ENCODE data around the gene PDE4B.
"Not testable (repeated sequence)": the region's sequence is repeated elsewhere in the genome, so short reads cannot be mapped to it uniquely, and the experiment has no call there.

Gene PDE4B

DNA sequence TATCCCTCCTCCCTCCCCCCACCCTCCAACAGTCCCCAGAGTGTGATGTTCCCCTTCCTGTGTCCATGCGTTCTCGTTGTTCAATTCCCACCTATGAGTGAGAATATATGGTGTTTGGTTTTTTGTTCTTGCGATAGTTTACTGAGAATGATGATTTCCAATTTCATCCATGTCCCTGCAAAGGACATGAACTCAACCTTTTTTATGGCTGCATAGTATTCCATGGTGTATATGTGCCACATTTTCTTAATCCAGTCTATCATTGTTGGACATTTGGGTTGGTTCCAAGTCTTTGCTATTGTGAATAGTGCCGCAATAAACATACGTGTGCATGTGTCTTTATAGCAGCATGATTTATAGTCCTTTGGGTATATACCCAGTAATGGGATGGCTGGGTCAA, 311.4 kb downstream of the PDE4B start:
- no CpG with 5 or more reads among the region's 5 CpGs for WGBS (ENCODE audit: insufficient coverage, insufficient read length)

DNA sequence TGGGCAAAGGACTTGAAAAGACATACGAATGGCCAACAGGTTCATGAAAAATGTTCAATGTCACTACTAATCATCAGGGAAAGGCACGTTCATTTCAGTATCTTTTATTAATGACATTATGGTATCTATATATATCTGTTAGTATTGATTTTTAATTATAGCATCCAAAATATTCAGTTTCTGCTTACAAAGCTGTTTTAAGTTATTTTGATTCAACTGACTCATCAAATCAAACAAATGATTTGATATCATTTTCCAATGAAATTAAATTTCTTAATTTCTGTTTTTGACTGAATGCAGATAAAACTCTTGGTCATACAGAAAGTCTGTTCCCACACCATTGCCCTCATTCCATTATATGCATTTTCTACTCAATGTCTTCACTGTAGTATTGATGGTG, 315.9 kb downstream of the PDE4B start:
- no peaks in the 10 kb centered on the region for H3K36me3 ChIP-seq (ENCODE audit: control insufficient read depth, insufficient read depth, low read length)
- H3K9me3 ChIP-seq (ENCODE audit: control insufficient read depth, insufficient read depth, low read length): no peaks in the 10 kb centered on the region
- no peak for DNase-seq (ENCODE audit: low read depth, low spot score)
- H3K4me1 ChIP-seq (ENCODE audit: control insufficient read depth, insufficient read depth, low read length): no peaks in the 10 kb centered on the region
- no peak overlapping the region for H3K27ac ChIP-seq (ENCODE audit: low read length)
- WGBS (ENCODE audit: insufficient coverage, insufficient read length): no CpG with 5 or more reads among the region's 2 CpGs
- no peak overlapping the region for H3K4me3 ChIP-seq (ENCODE audit: low read length)
- no peaks in the 10 kb centered on the region for H3K27me3 ChIP-seq (ENCODE audit: control insufficient read depth, insufficient read depth, low read length)

More for the DNA sequence above, 311.4 kb downstream of the PDE4B start:
- not testable (repeated sequence) for H3K27me3 ChIP-seq (ENCODE audit: control insufficient read depth, insufficient read depth, low read length); H3K4me3 ChIP-seq (ENCODE audit: low read length); H3K4me1 ChIP-seq (ENCODE audit: control insufficient read depth, insufficient read depth, low read length); DNase-seq (ENCODE audit: low read depth, low spot score); H3K27ac ChIP-seq (ENCODE audit: low read length); H3K9me3 ChIP-seq (ENCODE audit: control insufficient read depth, insufficient read depth, low read length); H3K36me3 ChIP-seq (ENCODE audit: control insufficient read depth, insufficient read depth, low read length)

DNA sequence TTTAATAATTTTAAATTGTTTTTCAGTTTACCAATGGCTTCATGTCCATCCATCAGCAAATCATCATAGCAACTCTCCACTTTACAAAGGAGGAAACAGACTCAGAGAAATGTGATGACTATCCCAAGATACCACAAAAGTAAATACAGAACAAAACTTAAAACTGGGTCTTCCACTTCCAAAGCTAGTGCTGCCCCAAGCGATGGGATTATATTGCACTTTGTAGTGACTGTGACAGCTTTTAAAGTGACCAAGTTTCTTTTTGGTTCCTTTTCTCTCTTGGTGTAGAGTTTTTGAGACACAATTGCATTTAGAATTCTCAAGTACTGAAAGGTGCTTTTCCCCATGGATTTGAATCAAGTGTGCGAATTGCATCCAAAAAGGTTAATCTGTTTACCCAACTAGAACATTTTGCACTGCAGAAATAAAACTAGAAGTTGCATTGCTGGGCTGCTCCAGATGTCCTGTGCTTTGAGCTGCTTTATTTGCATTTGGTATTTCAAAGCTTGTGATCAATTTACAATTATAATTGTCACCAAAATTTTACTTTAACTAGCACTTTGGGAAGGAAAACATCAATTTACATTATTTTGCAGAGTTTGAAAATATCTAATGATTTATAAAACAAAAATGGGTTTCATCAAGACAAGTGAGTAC, 320.2 kb downstream of the PDE4B start:
- Histone ChIP-seq H3K4me1 (ENCODE audit: control insufficient read depth, insufficient read depth, low read length) (no peaks in the 10 kb centered on the region), H3K4me3 (ENCODE audit: low read length) (no peak overlapping the region), H3K27ac (ENCODE audit: low read length) (no peak overlapping the region), H3K9me3 (ENCODE audit: control insufficient read depth, insufficient read depth, low read length) (no peaks in the 10 kb centered on the region), H3K27me3 (ENCODE audit: control insufficient read depth, insufficient read depth, low read length) (no peaks in the 10 kb centered on the region), H3K36me3 (ENCODE audit: control insufficient read depth, insufficient read depth, low read length) (no peaks in the 10 kb centered on the region)
- DNase-seq (ENCODE audit: low read depth, low spot score): no peak
- no CpG with 5 or more reads among the region's 2 CpGs for WGBS (ENCODE audit: insufficient coverage, insufficient read length)

DNA sequence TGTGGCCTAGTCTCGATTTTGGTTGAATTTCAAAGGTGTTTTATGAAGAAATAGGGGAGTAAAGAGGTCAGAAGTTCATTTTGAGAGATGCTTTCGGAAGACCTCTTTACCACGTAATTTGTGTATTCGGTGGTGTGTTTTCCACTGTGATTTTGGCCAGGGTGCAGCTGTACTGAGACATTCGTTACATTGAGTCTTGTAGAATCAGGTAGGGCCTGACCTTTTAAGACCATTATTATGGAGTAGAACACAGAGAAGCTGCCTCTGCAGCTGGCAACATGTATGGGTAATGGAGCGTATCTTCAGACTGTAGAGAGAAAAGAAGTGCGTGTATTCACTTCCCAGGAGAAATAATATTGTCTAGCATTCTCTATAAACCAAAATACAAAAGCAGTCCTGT, 326.5 kb downstream of the PDE4B start:
- Histone ChIP-seq H3K27ac (ENCODE audit: low read length) (no peak overlapping the region), H3K4me1 (ENCODE audit: control insufficient read depth, insufficient read depth, low read length) (no peaks in the 10 kb centered on the region), H3K4me3 (ENCODE audit: low read length) (no peak overlapping the region), H3K27me3 (ENCODE audit: control insufficient read depth, insufficient read depth, low read length) (no peaks in the 10 kb centered on the region), H3K9me3 (ENCODE audit: control insufficient read depth, insufficient read depth, low read length) (no peaks in the 10 kb centered on the region), H3K36me3 (ENCODE audit: control insufficient read depth, insufficient read depth, low read length) (no peaks in the 10 kb centered on the region)
- no CpG with 5 or more reads among the region's 7 CpGs for WGBS (ENCODE audit: insufficient coverage, insufficient read length)
- DNase-seq (ENCODE audit: low read depth, low spot score): no peak

DNA sequence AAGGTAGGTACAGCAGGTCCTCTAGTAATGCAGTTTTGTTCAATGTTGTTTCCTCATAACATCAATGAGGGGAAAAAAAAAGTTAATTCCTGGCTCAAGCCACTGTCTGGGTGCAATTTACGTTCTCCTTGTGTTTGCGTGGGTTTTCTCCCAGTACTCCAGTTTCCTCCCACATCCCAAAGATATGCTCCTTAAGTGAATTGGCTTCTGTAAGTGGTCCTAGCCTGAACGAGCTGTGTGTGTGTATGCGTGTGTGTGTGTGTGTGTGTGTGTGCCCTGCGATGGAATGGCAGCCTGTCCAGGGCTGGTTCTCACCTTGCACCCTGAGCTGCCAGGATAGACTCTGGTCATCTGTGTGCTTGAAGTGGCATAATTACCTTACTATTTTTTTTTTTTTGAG, 332.0 kb downstream of the PDE4B start:
- no peaks in the 10 kb centered on the region for H3K4me1 ChIP-seq (ENCODE audit: control insufficient read depth, insufficient read depth, low read length)
- H3K9me3 ChIP-seq (ENCODE audit: control insufficient read depth, insufficient read depth, low read length): no peaks in the 10 kb centered on the region
- H3K4me3 ChIP-seq (ENCODE audit: low read length): no peak overlapping the region
- H3K27ac ChIP-seq (ENCODE audit: low read length): no peak overlapping the region
- no peak for DNase-seq (ENCODE audit: low read depth, low spot score)
- H3K27me3 ChIP-seq (ENCODE audit: control insufficient read depth, insufficient read depth, low read length): no peaks in the 10 kb centered on the region
- no CpG with 5 or more reads among the region's 5 CpGs for WGBS (ENCODE audit: insufficient coverage, insufficient read length)
- no peaks in the 10 kb centered on the region for H3K36me3 ChIP-seq (ENCODE audit: control insufficient read depth, insufficient read depth, low read length)

DNA sequence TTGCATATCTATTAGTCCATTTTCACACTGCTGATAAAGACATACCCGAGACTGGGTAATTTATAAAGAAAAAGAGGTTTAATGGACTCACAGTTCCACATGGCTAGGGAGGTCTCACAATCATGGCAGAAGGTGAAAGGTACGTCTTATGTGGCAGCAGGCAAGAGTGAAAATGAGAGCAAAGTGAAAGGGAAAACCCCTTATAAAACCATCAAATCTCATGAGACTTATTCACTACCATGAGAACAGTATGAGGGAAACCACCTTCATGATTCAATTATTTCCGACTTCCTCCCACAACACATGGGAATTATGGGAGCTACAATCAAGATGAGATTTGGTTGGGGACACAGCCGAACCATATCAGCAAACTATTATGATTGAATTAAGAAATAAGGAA, 335.9 kb downstream of the PDE4B start:
- WGBS (ENCODE audit: insufficient coverage, insufficient read length): no CpG with 5 or more reads among the region's 4 CpGs
- not testable (repeated sequence) for DNase-seq (ENCODE audit: low read depth, low spot score); H3K4me1 ChIP-seq (ENCODE audit: control insufficient read depth, insufficient read depth, low read length); H3K36me3 ChIP-seq (ENCODE audit: control insufficient read depth, insufficient read depth, low read length); H3K9me3 ChIP-seq (ENCODE audit: control insufficient read depth, insufficient read depth, low read length); H3K27ac ChIP-seq (ENCODE audit: low read length); H3K27me3 ChIP-seq (ENCODE audit: control insufficient read depth, insufficient read depth, low read length); H3K4me3 ChIP-seq (ENCODE audit: low read length)

DNA sequence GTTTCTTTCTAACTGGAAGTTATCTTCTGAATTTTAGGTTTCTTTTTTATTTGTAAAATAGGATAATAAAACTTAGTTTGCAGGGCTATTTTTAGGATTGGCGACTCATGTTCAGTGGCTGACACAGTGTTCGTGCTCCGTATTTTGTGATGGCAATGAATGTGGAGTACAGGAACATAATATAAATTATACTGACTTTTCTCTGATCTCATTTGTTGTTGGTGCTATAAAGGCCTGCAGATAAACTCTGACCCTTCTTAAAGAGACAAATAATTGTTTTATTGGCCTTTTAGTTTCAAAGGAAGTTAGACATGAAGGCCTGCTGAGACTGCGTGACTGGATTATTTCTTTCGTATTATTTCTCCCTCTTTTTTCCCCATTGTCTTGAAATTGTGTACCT, 339.6 kb downstream of the PDE4B start:
- Histone ChIP-seq H3K4me3 (ENCODE audit: low read length) (no peak overlapping the region), H3K36me3 (ENCODE audit: control insufficient read depth, insufficient read depth, low read length) (no peaks in the 10 kb centered on the region), H3K9me3 (ENCODE audit: control insufficient read depth, insufficient read depth, low read length) (no peaks in the 10 kb centered on the region), H3K27me3 (ENCODE audit: control insufficient read depth, insufficient read depth, low read length) (no peaks in the 10 kb centered on the region), H3K4me1 (ENCODE audit: control insufficient read depth, insufficient read depth, low read length) (no peaks in the 10 kb centered on the region), H3K27ac (ENCODE audit: low read length) (no peak overlapping the region)
- no peak for DNase-seq (ENCODE audit: low read depth, low spot score)
- no CpG with 5 or more reads among the region's 5 CpGs for WGBS (ENCODE audit: insufficient coverage, insufficient read length)

DNA sequence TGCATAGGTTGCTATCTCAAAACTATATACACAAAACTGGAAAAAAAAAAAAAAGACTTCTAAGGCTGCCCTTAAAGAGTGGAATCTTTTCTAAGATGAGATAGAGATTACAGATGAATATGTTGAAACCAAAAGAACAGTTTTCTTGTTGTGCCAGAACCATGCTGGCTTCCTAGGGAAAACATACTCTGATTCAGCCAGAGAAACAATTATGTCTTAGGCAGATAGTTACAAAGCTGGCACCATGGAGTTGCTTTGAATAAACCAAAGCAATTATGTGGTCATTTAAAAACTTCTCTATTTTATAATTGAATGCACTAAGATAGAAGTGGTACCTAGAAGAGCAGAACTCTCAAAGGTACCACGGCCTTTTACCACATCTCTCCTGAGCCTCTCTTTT, 341.3 kb downstream of the PDE4B start:
- DNase-seq (ENCODE audit: low read depth, low spot score): no peak
- Histone ChIP-seq H3K36me3 (ENCODE audit: control insufficient read depth, insufficient read depth, low read length) (no peaks in the 10 kb centered on the region), H3K9me3 (ENCODE audit: control insufficient read depth, insufficient read depth, low read length) (no peaks in the 10 kb centered on the region), H3K27me3 (ENCODE audit: control insufficient read depth, insufficient read depth, low read length) (no peaks in the 10 kb centered on the region), H3K27ac (ENCODE audit: low read length) (no peak overlapping the region), H3K4me1 (ENCODE audit: control insufficient read depth, insufficient read depth, low read length) (no peaks in the 10 kb centered on the region), H3K4me3 (ENCODE audit: low read length) (no peak overlapping the region)
- no CpG with 5 or more reads among the region's 1 CpG for WGBS (ENCODE audit: insufficient coverage, insufficient read length)

DNA sequence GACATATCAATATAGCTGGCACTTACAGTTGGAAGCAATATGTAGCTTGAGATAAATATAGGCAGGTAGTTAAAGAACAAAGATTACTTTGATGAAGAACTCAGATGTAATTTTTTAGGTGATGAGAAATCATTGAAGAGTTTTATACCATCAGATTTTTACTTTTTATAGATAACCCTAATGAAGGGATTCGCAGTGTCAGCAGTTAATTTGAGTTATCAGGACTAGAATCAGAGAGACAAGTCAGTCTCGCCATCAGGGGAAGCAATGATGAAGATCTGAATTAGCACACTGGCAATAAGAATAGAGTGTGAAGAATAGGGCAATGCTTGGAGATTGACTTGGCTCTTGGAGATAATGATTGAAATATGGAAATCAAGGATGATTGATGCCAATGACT, 342.5 kb downstream of the PDE4B start:
- no peak overlapping the region for H3K4me3 ChIP-seq (ENCODE audit: low read length)
- DNase-seq (ENCODE audit: low read depth, low spot score): no peak
- H3K27ac ChIP-seq (ENCODE audit: low read length): no peak overlapping the region
- no peaks in the 10 kb centered on the region for H3K9me3 ChIP-seq (ENCODE audit: control insufficient read depth, insufficient read depth, low read length)
- H3K27me3 ChIP-seq (ENCODE audit: control insufficient read depth, insufficient read depth, low read length): no peaks in the 10 kb centered on the region
- no peaks in the 10 kb centered on the region for H3K4me1 ChIP-seq (ENCODE audit: control insufficient read depth, insufficient read depth, low read length)
- WGBS (ENCODE audit: insufficient coverage, insufficient read length): no CpG with 5 or more reads among the region's 2 CpGs
- H3K36me3 ChIP-seq (ENCODE audit: control insufficient read depth, insufficient read depth, low read length): no peaks in the 10 kb centered on the region

DNA sequence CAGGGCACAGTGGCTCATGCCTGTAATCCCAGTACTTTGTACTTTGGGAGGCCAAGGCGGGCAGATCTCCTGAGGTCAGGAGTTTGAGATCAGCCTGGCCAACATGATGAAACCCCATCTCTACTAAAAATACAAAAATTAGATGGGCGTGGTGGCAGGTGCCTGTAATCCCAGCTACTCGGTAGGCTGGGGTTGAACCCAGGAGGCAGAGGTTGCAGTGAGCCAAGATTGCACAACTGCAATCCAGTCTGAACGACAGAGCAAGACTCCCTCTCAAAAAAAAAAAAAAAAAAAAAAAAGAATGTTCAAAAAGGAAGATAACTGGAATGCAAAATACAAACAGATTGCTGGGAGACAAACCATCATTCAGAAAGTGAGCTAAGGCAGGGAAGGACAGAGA, 343.7 kb downstream of the PDE4B start:
- not testable (repeated sequence) for DNase-seq (ENCODE audit: low read depth, low spot score); H3K36me3 ChIP-seq (ENCODE audit: control insufficient read depth, insufficient read depth, low read length); H3K9me3 ChIP-seq (ENCODE audit: control insufficient read depth, insufficient read depth, low read length); H3K27me3 ChIP-seq (ENCODE audit: control insufficient read depth, insufficient read depth, low read length); H3K27ac ChIP-seq (ENCODE audit: low read length); H3K4me1 ChIP-seq (ENCODE audit: control insufficient read depth, insufficient read depth, low read length); H3K4me3 ChIP-seq (ENCODE audit: low read length)
- WGBS (ENCODE audit: insufficient coverage, insufficient read length): no CpG with 5 or more reads among the region's 4 CpGs

DNA sequence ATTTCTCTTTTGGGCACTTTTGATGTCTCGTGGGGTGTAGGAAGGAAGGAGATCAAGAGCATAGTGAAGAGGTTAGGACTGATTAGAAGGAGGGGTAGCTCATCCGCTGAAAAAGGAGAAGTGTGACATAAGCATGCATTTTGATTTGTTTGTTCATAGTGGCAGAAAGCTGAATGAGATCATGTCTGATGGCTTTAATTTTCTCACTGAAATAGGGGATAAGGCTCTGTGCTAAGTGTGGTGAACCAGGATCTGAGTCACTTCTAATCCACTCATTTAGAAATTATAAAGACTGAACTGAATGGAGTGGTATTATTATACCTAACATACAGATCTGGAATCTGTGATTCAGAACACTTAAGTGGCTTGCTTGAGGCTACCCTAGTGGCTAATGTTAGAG, 344.5 kb downstream of the PDE4B start:
- Histone ChIP-seq H3K36me3 (ENCODE audit: control insufficient read depth, insufficient read depth, low read length) (no peaks in the 10 kb centered on the region), H3K9me3 (ENCODE audit: control insufficient read depth, insufficient read depth, low read length) (no peaks in the 10 kb centered on the region), H3K4me3 (ENCODE audit: low read length) (no peak overlapping the region), H3K27ac (ENCODE audit: low read length) (no peak overlapping the region), H3K4me1 (ENCODE audit: control insufficient read depth, insufficient read depth, low read length) (no peaks in the 10 kb centered on the region), H3K27me3 (ENCODE audit: control insufficient read depth, insufficient read depth, low read length) (no peaks in the 10 kb centered on the region)
- no CpG with 5 or more reads among the region's 2 CpGs for WGBS (ENCODE audit: insufficient coverage, insufficient read length)
- DNase-seq (ENCODE audit: low read depth, low spot score): no peak
